Retinal pigment epithelial cell (primary cell): Measurements from ENCODE around the gene CAPRIN1.

ENCODE experiments used
- DNase-seq: peaks from one replicate; pipeline ENCODE4 v3.0.0-alpha.2; 2010; ENCODE audit warnings: low read depth
- H3K4me3 ChIP-seq: 2 replicates; pipeline ENCODE4 v1.5.1; 2011; ENCODE audit warnings: mild to moderate bottlenecking, low read length, control low read depth, moderate library complexity
- TF ChIP-seq, protein P1 (sequence below): conservative IDR thresholded peaks from 2 replicates; pipeline ENCODE4 v1.5.1; 2011; ENCODE audit warnings: low read depth, low read length, control low read depth, inconsistent platforms

CAPRIN1 gene

DNA sequence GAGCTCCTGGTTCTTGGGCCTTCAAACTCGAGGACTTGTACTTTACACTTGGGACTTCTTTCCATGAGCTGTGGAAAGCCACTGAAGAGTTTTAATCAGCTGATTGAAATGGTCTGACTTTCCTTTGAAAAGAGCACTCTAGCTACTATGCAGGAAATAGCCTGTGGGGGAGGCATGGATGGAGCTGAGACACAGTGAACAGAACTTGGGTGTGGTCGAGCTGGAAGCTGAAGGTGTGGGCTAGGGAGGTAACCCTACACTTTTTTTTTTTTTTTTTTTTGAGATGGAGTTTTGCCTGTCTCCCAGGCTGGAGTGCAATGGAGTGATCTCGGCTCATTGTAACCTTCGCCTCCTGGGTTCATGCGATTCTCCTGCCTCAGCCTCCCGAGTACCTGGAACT, 17.5 kb upstream of the CAPRIN1 start:
- no peak overlapping the region for H3K4me3 ChIP-seq
- no peak for DNase-seq
- TF ChIP-seq, protein P1, sequence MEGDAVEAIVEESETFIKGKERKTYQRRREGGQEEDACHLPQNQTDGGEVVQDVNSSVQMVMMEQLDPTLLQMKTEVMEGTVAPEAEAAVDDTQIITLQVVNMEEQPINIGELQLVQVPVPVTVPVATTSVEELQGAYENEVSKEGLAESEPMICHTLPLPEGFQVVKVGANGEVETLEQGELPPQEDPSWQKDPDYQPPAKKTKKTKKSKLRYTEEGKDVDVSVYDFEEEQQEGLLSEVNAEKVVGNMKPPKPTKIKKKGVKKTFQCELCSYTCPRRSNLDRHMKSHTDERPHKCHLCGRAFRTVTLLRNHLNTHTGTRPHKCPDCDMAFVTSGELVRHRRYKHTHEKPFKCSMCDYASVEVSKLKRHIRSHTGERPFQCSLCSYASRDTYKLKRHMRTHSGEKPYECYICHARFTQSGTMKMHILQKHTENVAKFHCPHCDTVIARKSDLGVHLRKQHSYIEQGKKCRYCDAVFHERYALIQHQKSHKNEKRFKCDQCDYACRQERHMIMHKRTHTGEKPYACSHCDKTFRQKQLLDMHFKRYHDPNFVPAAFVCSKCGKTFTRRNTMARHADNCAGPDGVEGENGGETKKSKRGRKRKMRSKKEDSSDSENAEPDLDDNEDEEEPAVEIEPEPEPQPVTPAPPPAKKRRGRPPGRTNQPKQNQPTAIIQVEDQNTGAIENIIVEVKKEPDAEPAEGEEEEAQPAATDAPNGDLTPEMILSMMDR = no peak

DNA sequence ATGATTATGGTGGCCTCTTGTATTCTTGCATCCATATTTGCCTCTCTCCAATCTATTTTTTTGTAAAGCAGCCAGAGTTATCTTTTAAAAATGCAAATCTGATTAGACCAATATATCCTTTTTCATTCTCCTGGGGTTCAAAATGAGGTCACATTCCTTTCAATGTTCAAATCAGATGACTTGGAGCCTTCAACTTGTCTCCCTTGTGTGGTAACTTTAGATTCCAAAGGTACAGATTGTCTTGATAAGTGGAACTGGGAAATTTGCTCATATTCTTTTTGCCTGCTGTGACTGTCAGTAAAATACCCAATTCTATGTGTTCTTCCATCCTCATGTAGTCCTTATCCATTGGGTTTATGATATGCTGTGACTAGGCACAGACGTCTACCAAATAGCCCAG, 15.1 kb upstream of the CAPRIN1 start:
- TF ChIP-seq, protein P1 = no peak
- DNase-seq = no peak
- no peak overlapping the region for H3K4me3 ChIP-seq

DNA sequence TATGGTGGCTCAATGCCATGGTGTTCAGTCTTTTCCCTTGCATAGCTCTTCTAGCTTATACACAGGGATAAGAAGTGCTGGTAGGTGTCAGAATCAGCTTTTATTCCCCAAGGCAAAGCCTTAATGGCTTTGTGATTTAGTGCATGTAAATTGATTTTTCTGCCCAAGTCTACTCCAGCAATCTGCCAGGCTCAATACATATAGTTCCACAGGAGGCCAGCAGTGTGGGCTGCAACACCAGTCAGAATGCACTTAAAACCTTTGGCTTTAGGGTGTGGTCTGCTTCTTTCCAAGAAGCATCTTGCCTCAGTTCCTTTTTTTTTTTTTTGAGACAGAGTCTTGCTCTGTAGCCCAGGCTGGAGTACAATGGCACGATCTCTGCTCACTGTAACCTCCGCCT, 14.5 kb upstream of the CAPRIN1 start:
- TF ChIP-seq, protein P1 = no peak
- no peak for DNase-seq
- H3K4me3 ChIP-seq = no peak overlapping the region

DNA sequence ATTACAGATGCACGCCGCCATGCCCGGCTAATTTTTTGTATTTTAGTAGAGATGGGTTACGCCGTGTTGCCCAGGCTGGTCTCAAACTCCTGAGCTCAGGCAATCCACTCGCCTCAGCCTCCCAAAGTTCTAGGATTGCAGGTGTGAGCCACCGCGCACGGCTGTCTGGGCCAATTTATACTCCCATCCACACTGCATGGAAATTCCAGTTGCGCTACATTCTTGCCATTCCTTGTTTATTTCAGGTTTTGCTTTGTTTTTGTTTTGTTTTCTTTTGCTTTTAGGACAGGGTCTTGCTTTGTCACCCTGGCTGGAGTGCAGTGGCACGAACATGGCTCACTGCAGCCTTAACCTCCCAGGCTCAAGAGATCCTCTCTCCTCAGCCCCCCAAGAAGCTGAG, 11.0 kb upstream of the CAPRIN1 start:
- no peak overlapping the region for H3K4me3 ChIP-seq
- DNase-seq = no peak
- TF ChIP-seq, protein P1 = no peak

- no peak for DNase-seq
- no peak overlapping the region for H3K4me3 ChIP-seq
- TF ChIP-seq, protein P1 = no peak
These were observed 6.7 kb upstream of the CAPRIN1 start for GRCh38 chr11:34044664-34045485.

- no peak for DNase-seq
- TF ChIP-seq, protein P1 = no peak
- H3K4me3 ChIP-seq = no peak overlapping the region
These were observed 2.5 kb upstream of the CAPRIN1 start for GRCh38 chr11:34049028-34049427.
